Endothelial cell of umbilical vein (primary cell): Measurements from ENCODE around the gene DDIT3. TPM values are rescaled to one million over a fixed set of nuclear protein-coding genes. Genes with fewer than 3 reads are reported as not detected.
A peak's percentile ranks its signal among the peaks of the same experiment; 100 is the strongest.

ENCODE experiments used
- BruUV-seq: library from RNA; stranded (reverse); fragments of 400-500 nt; replicated peaks from 2 replicates; lab custom pipeline; 2021; lab: Mats Ljungman, UMichigan
- CTCF ChIA-PET: fragments of 300-600, 350-600 bp; sonication (Branson Sonifier 250); formaldehyde crosslinking; loops from one replicate; lab custom pipeline; 2021; ENCODE audit warnings: antibody characterized with exemption, inconsistent platforms; lab: Charles Lee
- POLR2A ChIA-PET: fragments of 300-600, 350-600 bp; sonication (Branson Sonifier 250); formaldehyde crosslinking; loops from one replicate; lab custom pipeline; 2021; ENCODE audit warnings: antibody characterized with exemption, inconsistent platforms; lab: Charles Lee
- DNase-seq: peaks from one replicate; pipeline ENCODE4 v3.0.0-alpha.2; 2011; ENCODE audit warnings: low read depth, low spot score
- FAIRE-seq: peaks from 2 replicates; lab custom pipeline; 2011; peaks lifted over from hg19 to GRCh38; lab: Jason Lieb, UNC
- H2AFZ ChIP-seq: 2 replicates; pipeline ENCODE4 v1.6.0; 2012; ENCODE audit warnings: low read depth, low read length, control low read depth, inconsistent platforms
- H3K27ac ChIP-seq: 2 replicates; pipeline ENCODE4 v1.5.1; 2011; ENCODE audit warnings: low read depth, mild to moderate bottlenecking, control low read depth, low read length, moderate library complexity; ENCODE audit not compliant: insufficient read depth
- H3K27me3 ChIP-seq, 2 experiments: 2 replicates each; pipeline versions ENCODE4 v1.6.0 to v1.6.1; 2011; ENCODE audit warnings: low read length in 2 of 2, mixed read lengths in 1 of 2; ENCODE audit not compliant: control insufficient read depth in 2 of 2, insufficient read depth in 2 of 2
- H3K36me3 ChIP-seq, 2 experiments: 2 replicates in 1 of 2; 3 replicates in 1 of 2; pipeline ENCODE4 v1.5.1; 2011; ENCODE audit warnings: low read length in 2 of 2, mild to moderate bottlenecking in 1 of 2, moderate library complexity in 1 of 2; ENCODE audit not compliant: control insufficient read depth in 2 of 2, insufficient read depth in 2 of 2; ENCODE audit errors: extremely low read depth in 1 of 2
- H3K4me1 ChIP-seq: 3 replicates; pipeline ENCODE4 v1.5.1; 2011; ENCODE audit warnings: mild to moderate bottlenecking, low read length; ENCODE audit not compliant: control insufficient read depth, insufficient read depth; ENCODE audit errors: extremely low read depth
- H3K4me2 ChIP-seq: 2 replicates; pipeline ENCODE4 v1.6.1; 2011; ENCODE audit warnings: low read length, control low read depth, mixed read lengths; ENCODE audit not compliant: insufficient read depth
- H3K4me3 ChIP-seq, 3 experiments: fragments of 200-600 bp in 1 of 3; sonication (generic), shearing (Covaris generic) in 1 of 3; replicated peaks in 1 of 3; 2 replicates each; pipeline ENCODE4 v1.5.1; 2011 to 2016; ENCODE audit warnings: control low read depth in 3 of 3, low read length in 3 of 3, mild to moderate bottlenecking in 2 of 3, inconsistent platforms in 1 of 3, low read depth in 1 of 3, moderate library complexity in 1 of 3; ENCODE audit not compliant: insufficient read depth in 1 of 3
- H3K79me2 ChIP-seq: 2 replicates; pipeline ENCODE4 v1.6.0; 2012; ENCODE audit warnings: low read length, inconsistent platforms; ENCODE audit not compliant: control insufficient read depth, insufficient read depth
- H3K9ac ChIP-seq: replicated peaks from 2 replicates; pipeline ENCODE3; 2011; ENCODE audit warnings: low read length, control low read depth; ENCODE audit not compliant: insufficient read depth; ENCODE audit errors: extremely low read depth
- H3K9me1 ChIP-seq: replicated peaks from 3 replicates; pipeline ENCODE4 v1.6.0; 2011; ENCODE audit warnings: mild to moderate bottlenecking, low read length; ENCODE audit not compliant: control insufficient read depth, insufficient read depth; ENCODE audit errors: extremely low read depth
- H3K9me3 ChIP-seq: replicated peaks from 2 replicates; pipeline ENCODE4 v1.5.1; 2012; ENCODE audit warnings: low read length, inconsistent platforms; ENCODE audit not compliant: control insufficient read depth, insufficient read depth
- H4K20me1 ChIP-seq: replicated peaks from 2 replicates; pipeline ENCODE3; 2011; ENCODE audit warnings: mild to moderate bottlenecking, low read length; ENCODE audit not compliant: control insufficient read depth, insufficient read depth; ENCODE audit errors: extremely low read depth
- CTCF ChIP-seq, 2 donors: IDR thresholded peaks; 1 replicate in 1 of 2; 2 replicates in 1 of 2; pipeline ENCODE4 v1.5.1; 2011; ENCODE audit warnings: low read length in 2 of 2, mild to moderate bottlenecking in 2 of 2, moderate library complexity in 2 of 2, control low read depth in 1 of 2, inconsistent platforms in 1 of 2, low read depth in 1 of 2; ENCODE audit not compliant: insufficient read depth in 1 of 2; ENCODE audit errors: extremely low read depth in 1 of 2
- EZH2 ChIP-seq: IDR thresholded peaks from 2 replicates; pipeline ENCODE4 v1.6.1; 2012; ENCODE audit warnings: borderline replicate concordance, low read depth, mild to moderate bottlenecking, moderate library complexity, low read length, inconsistent platforms; ENCODE audit not compliant: severe bottlenecking
- FOS ChIP-seq: IDR thresholded peaks from 2 replicates; pipeline ENCODE4 v1.6.1; 2011; ENCODE audit warnings: mild to moderate bottlenecking, low read length, moderate library complexity, borderline replicate concordance; ENCODE audit not compliant: insufficient read depth
- GATA2 ChIP-seq: IDR thresholded peaks from 2 replicates; pipeline ENCODE4 v1.7.0; 2011; ENCODE audit warnings: low read depth, mild to moderate bottlenecking, moderate library complexity, mixed read lengths, low read length; ENCODE audit not compliant: insufficient read length, insufficient read depth
- JUN ChIP-seq: IDR thresholded peaks from 2 replicates; pipeline ENCODE4 v1.6.1; 2011; ENCODE audit warnings: borderline replicate concordance, low read depth; ENCODE audit not compliant: insufficient read length, insufficient read depth
- MAX ChIP-seq: IDR thresholded peaks from 2 replicates; pipeline ENCODE4 v1.6.1; 2011; ENCODE audit not compliant: insufficient read depth, insufficient read length
- MYC ChIP-seq: IDR thresholded peaks from one replicate; pipeline ENCODE4 v1.6.1; 2011; ENCODE audit warnings: mild to moderate bottlenecking, low read depth, low read length
- POLR2A ChIP-seq: IDR thresholded peaks from 2 replicates; pipeline ENCODE4 v1.6.1; 2012; ENCODE audit warnings: low read depth, mild to moderate bottlenecking, control low read depth, low read length
- POLR2AphosphoS5 ChIP-seq: IDR thresholded peaks from 2 replicates; pipeline ENCODE4 v1.6.1; 2012; ENCODE audit warnings: low read depth, mild to moderate bottlenecking, control low read depth, low read length, moderate library complexity; ENCODE audit not compliant: insufficient read depth
- dilution Hi-C: fragments of 300-500 bp; cut with MboI; formaldehyde crosslinking; loops from one replicate; pipeline ENCODE4 v1.15.0; 2019; ENCODE audit warnings: low sequenced_read_pairs; ENCODE audit not compliant: extremely low pct_ligation_motif_present
- intact Hi-C: fragments of 100-400 bp; cut with micrococcal nuclease; formaldehyde crosslinking; loops from one replicate; pipeline ENCODE4 v1.10.0; 2022
- polyA plus RNA-seq, 4 experiments: library from polyadenylated mRNA; depleted of rRNA in 3 of 4; stranded (reverse) in 3 of 4; unstranded in 1 of 4; fragments of >200 nt; gene quantifications; 2 replicates each; pipeline versions ENCODE4 v1.2.1 to v1.2.3, GENCODE V29; 2011 to 2012; ENCODE audit warnings: missing spikeins in 1 of 4
- total RNA-seq: library from RNA; stranded (reverse); gene quantifications from 2 replicates; pipeline ENCODE4 v1.2.3, GENCODE V29; 2021

The DDIT3 gene
- total and polyA plus RNA-seq, 2 donors (not counting 3 experiments of a cell fraction or from before 2014, with no cell fraction given): 13.7 to 22.0 TPM

GRCh38 chr12:57526477-57527126 lies 6.3 kb upstream of the DDIT3 start:
- Histone ChIP-seq H3K79me2 (peaks cover 20% of the 10 kb centered on the region), H4K20me1 (no peaks in the 10 kb centered on the region), H3K36me3 (peaks cover 17 to 41% of the 10 kb centered on the region in 2 experiments), H3K9me1 (no peaks in the 10 kb centered on the region), H3K27me3 (no peaks in the 10 kb centered on the region), H3K4me3 (no peak overlapping the region), H3K27ac (no peak overlapping the region), H3K4me2 (no peak overlapping the region), H3K9me3 (no peaks in the 10 kb centered on the region), H2AFZ (no peak overlapping the region), H3K9ac (no peak overlapping the region), H3K4me1 (peaks cover 21% of the 10 kb centered on the region)
- ChIA-PET CTCF (interaction anchor here (1.5 kb wide), 1 partner anchor 12 kb away, joined by 4 read pairs; no protein-coding TSS in a partner anchor), POLR2A (no interaction called here)
- BruUV-seq: TSS peak; percentile 6
- no peak for FAIRE-seq
- TF ChIP-seq POLR2A (no peak), MAX (no peak), GATA2 (no peak), EZH2 (no peak), MYC (no peak), JUN (no peak), POLR2AphosphoS5 (no peak), CTCF (IDR thresholded peaks at IDR 0.05; ENCODE audit: extremely low read depth in 1 of 2, insufficient read depth in 1 of 2, low read depth in 1 of 2, low read length in 2 of 2) (no peak), FOS (no peak)
- intact Hi-C loops: no loop called here
- DNase-seq: no peak
- dilution Hi-C loops: no loop called here
